CD4-positive, alpha-beta T cell (primary cell): ENCODE results near the gene FDXR. TPM values are rescaled to one million over a fixed set of nuclear protein-coding genes. Genes with fewer than 3 reads are reported as not detected.
A peak's percentile ranks its signal among the peaks of the same experiment; 100 is the strongest.

Experiments
- ATAC-seq: fragments of 200-7000 bp; cut with Tn5 transposase; one replicate; pipeline ENCODE4 v1.10.0; 2022; ENCODE audit warnings: mild to moderate bottlenecking; ENCODE audit not compliant: poor library complexity
- CTCF ChIA-PET: fragments of 350-600 bp; sonication (Branson Sonifier 250); formaldehyde crosslinking; loops from one replicate; lab custom pipeline; 2021; ENCODE audit warnings: antibody characterized with exemption, inconsistent platforms; lab: Charles Lee
- POLR2A ChIA-PET: fragments of 350-600 bp; sonication (Branson Sonifier 250); formaldehyde crosslinking; loops from one replicate; lab custom pipeline; 2021; ENCODE audit warnings: antibody characterized with exemption, inconsistent platforms; lab: Charles Lee
- DNase-seq, 14 experiments: peaks; one replicate each; pipeline ENCODE4 v3.0.0-alpha.2; 2013 to 2020; ENCODE audit warnings: mixed read lengths in 2 of 14
- H3K27ac ChIP-seq, 2 donors: one replicate each; pipeline versions ENCODE4 v1.5.1 to v1.7.0; 2013; ENCODE audit warnings: low read length in 2 of 2, low read depth in 1 of 2, mild to moderate bottlenecking in 1 of 2
- H3K27me3 ChIP-seq, 2 experiments: 1 replicate in 1 of 2; 2 replicates in 1 of 2; pipeline versions ENCODE4 v1.6.1 to v1.7.0; 2013; ENCODE audit warnings: low read length in 2 of 2, control low read depth in 1 of 2, mild to moderate bottlenecking in 1 of 2, moderate library complexity in 1 of 2; ENCODE audit not compliant: insufficient read depth in 2 of 2, control insufficient read depth in 1 of 2
- H3K36me3 ChIP-seq: one replicate; pipeline ENCODE4 v1.6.1; 2013; ENCODE audit warnings: low read length, control low read depth; ENCODE audit not compliant: insufficient read depth
- H3K4me1 ChIP-seq: one replicate; pipeline ENCODE4 v1.6.1; 2013; ENCODE audit warnings: low read length, control low read depth; ENCODE audit not compliant: insufficient read depth
- H3K4me3 ChIP-seq: one replicate; pipeline ENCODE4 v1.5.1; 2013; ENCODE audit warnings: mild to moderate bottlenecking, low read length, moderate library complexity
- H3K9me3 ChIP-seq, 2 experiments: 1 replicate in 1 of 2; 2 replicates in 1 of 2; pipeline versions ENCODE4 v1.6.1 to v1.7.0; 2013; ENCODE audit warnings: low read length in 2 of 2, mild to moderate bottlenecking in 2 of 2, control low read depth in 1 of 2, moderate library complexity in 1 of 2; ENCODE audit not compliant: control insufficient read depth in 1 of 2, insufficient read depth in 1 of 2
- H3K27ac Mint-ChIP-seq: one replicate; pipeline ENCODE4 v1.8.0; 2020; ENCODE audit warnings: mixed read lengths
- H3K27me3 Mint-ChIP-seq: one replicate; pipeline ENCODE4 v1.8.0; 2021; ENCODE audit warnings: mixed read lengths
- H3K36me3 Mint-ChIP-seq: one replicate; pipeline ENCODE4 v1.8.0; 2021; ENCODE audit warnings: low read depth, mixed read lengths
- H3K4me1 Mint-ChIP-seq: one replicate; pipeline ENCODE4 v1.8.0; 2021; ENCODE audit warnings: low read depth, mixed read lengths
- H3K4me3 Mint-ChIP-seq: one replicate; pipeline ENCODE4 v1.8.0; 2020; ENCODE audit warnings: mild to moderate bottlenecking, mixed read lengths
- H3K9me3 Mint-ChIP-seq: one replicate; pipeline ENCODE4 v1.8.0; 2020; ENCODE audit warnings: mixed read lengths
- intact Hi-C, 2 experiments: fragments of 100-400 bp; cut with DNase I in 1 of 2; cut with micrococcal nuclease in 1 of 2; formaldehyde crosslinking; loops; one replicate each; pipeline versions ENCODE4 v1.15.1 to v1.9.0; 2023 to 2025; cut with DNase I, micrococcal nuclease
- total RNA-seq, 174 experiments: library from RNA in 2 of 174; stranded (reverse) in 2 of 174; gene quantifications; one replicate each; pipeline ENCODE4 v1.2.3 and lab custom pipeline; 2021 to 2026
- TF ChIP-seq, protein P1 (sequence below): fragments of 200-600 bp; IDR thresholded peaks from one replicate; pipeline ENCODE4 v1.8.0; 2022; ENCODE audit warnings: antibody characterized with exemption, mild to moderate bottlenecking

Gene FDXR
- total RNA-seq, 2 experiments from 2014 or later, result 2.1 to 2.7 TPM

DNA sequence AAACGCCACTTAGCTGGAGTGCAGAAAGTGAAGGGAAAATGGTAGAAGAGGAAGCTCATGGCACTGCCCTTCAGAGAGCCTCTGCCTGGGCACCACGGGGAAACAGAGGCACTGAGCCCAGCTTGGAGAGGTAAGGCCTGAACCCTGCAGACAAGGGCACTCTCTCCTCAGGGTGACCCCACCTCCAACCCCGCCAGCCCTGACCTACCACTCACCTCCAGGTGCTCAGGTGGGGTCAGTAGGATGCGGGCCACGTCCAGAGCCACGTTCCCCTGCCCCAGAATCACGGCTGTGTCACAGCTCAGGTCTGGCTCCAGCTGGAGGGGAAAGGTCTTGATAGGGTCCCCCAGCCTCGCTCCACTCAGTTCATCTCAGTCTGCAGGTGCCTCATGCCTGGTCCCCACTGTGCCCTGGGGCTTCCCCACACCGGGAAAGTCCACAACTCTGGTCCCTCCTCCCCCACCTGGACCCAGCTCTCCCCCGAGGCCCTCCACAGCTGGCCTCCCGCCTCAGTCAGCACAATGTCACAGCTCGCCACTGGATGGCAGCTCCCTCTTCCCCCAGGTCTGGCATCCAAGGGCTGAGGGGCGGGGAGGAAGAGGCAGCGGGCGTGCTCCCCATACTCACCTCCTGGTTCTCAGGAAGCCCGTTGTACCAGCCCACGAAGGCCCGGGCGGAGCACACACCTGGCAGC, 7.1 kb downstream of the FDXR start:
- ChIA-PET POLR2A (interaction anchor here (1.1 kb wide), 1 partner anchor 208 kb away, joined by 5 read pairs; no protein-coding TSS in a partner anchor), CTCF (interaction anchor here (1.0 to 1.6 kb wide), 3 partner anchors 23 to 208 kb away, joined by 3 to 5 read pairs (median 4); no protein-coding TSS in a partner anchor)
- DNase-seq (no peak), ATAC-seq (no peak)
- H3K27me3 ChIP-seq, result peaks cover 11 to 19% of the 10 kb centered on the region in 2 experiments
- TF ChIP-seq, protein P1, sequence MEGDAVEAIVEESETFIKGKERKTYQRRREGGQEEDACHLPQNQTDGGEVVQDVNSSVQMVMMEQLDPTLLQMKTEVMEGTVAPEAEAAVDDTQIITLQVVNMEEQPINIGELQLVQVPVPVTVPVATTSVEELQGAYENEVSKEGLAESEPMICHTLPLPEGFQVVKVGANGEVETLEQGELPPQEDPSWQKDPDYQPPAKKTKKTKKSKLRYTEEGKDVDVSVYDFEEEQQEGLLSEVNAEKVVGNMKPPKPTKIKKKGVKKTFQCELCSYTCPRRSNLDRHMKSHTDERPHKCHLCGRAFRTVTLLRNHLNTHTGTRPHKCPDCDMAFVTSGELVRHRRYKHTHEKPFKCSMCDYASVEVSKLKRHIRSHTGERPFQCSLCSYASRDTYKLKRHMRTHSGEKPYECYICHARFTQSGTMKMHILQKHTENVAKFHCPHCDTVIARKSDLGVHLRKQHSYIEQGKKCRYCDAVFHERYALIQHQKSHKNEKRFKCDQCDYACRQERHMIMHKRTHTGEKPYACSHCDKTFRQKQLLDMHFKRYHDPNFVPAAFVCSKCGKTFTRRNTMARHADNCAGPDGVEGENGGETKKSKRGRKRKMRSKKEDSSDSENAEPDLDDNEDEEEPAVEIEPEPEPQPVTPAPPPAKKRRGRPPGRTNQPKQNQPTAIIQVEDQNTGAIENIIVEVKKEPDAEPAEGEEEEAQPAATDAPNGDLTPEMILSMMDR, result no peak
- H3K9me3 ChIP-seq, result peaks cover 0 to 6% of the 10 kb centered on the region in 2 experiments
- H3K4me3 ChIP-seq, result no peak overlapping the region
- H3K4me1 Mint-ChIP-seq, result peaks cover 16% of the 10 kb centered on the region
- no peaks in the 10 kb centered on the region for H3K9me3 Mint-ChIP-seq
- H3K27me3 Mint-ChIP-seq, result peaks cover 17% of the 10 kb centered on the region
- intact Hi-C loops, result loop anchor here (1.0 kb wide), 3 partner anchors 74 to 208 kb away; no protein-coding TSS in a partner anchor
- H3K4me1 ChIP-seq, result peaks cover 21% of the 10 kb centered on the region
- H3K36me3 ChIP-seq, result peaks cover 3% of the 10 kb centered on the region
- H3K27ac ChIP-seq, result no peak overlapping the region
- no peak overlapping the region for H3K27ac Mint-ChIP-seq
- no peaks in the 10 kb centered on the region for H3K36me3 Mint-ChIP-seq
- H3K4me3 Mint-ChIP-seq, result no peak overlapping the region

DNA sequence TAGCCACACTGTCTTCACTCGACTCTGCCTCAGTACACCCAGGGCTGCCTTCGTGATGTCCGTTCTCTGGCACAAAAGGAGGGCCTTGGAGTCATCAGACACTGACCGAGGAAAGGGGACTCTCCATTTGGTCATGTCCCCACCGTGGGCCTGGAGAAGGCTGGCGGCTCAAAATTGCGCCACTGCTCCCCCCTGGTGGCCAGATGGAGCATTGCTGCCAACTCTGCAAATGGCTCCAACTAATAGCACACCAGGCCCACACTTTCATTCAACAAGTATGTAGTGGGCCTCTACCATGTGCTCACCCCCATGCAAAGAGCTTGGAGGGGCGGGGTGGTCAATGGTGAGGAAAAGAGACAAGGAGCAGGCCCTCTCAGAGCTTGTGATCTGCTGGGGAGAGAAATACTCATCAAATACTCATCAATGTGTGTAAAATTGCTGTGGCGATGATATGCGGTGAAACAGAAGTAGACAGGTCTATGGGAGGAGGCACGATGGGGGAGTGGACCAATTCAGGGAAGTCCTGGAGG, 7.9 kb downstream of the FDXR start:
- peaks cover 24% of the 10 kb centered on the region for H3K27me3 Mint-ChIP-seq
- H3K36me3 ChIP-seq, result peaks cover 3% of the 10 kb centered on the region
- TF ChIP-seq, protein P1, result peak; percentile 89
- H3K4me1 Mint-ChIP-seq, result peaks cover 19% of the 10 kb centered on the region
- H3K36me3 Mint-ChIP-seq, result no peaks in the 10 kb centered on the region
- H3K4me3 ChIP-seq, result no peak overlapping the region
- DNase-seq (peak; percentile 44 to 85 (median 68)), ATAC-seq (peak; percentile 73)
- no peak overlapping the region for H3K27ac ChIP-seq
- POLR2A ChIA-PET, result interaction anchor here (1.1 kb wide), 1 partner anchor 208 kb away, joined by 5 read pairs; no protein-coding TSS in a partner anchor
- peaks cover 19 to 26% of the 10 kb centered on the region in 2 experiments for H3K27me3 ChIP-seq
- H3K4me3 Mint-ChIP-seq, result no peak overlapping the region
- H3K9me3 ChIP-seq, result peaks cover 0 to 12% of the 10 kb centered on the region in 2 experiments
- H3K27ac Mint-ChIP-seq, result no peak overlapping the region
- intact Hi-C loops, result loop anchor here (1.0 to 5.0 kb wide), 4 partner anchors 74 to 208 kb away; partner anchors contain the start of gene NHERF1 (in 1 of the 2)
- H3K9me3 Mint-ChIP-seq, result no peaks in the 10 kb centered on the region
- CTCF ChIA-PET, result interaction anchor here (1.0 to 1.6 kb wide), 3 partner anchors 22 to 208 kb away, joined by 3 to 5 read pairs (median 4); no protein-coding TSS in a partner anchor
- H3K4me1 ChIP-seq, result peaks cover 28% of the 10 kb centered on the region

DNA sequence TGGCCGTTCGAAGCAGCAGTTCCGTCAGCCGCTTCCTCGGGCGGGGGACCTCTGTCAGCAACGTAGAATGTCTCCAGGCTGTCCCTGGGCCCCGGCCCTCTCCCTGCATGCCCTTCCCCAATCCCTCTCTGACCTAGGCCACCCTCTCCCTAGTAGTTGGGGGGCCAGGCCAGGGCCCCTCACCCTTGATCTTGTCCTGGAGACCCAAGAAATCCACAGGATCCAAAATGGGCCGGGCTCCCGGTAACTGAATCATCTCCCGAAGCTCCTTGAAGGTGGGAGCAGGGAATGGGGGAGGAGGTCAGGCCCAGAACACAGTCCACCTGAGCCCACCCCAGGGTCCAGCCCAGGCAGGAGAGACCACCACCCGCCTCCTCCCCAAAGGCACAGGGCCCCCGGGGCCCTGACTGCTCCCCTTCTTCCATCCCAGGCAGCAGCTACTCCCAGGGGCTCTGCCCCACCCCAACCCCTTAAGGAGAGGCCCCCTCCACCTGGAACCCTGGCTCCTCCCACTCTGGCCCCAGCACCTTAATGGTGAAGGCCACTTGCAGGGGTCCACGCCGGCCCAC, 8.4 kb downstream of the FDXR start:
- Mint-ChIP-seq H3K27ac (no peak overlapping the region), H3K4me1 (peaks cover 19% of the 10 kb centered on the region), H3K4me3 (no peak overlapping the region), H3K27me3 (peaks cover 28% of the 10 kb centered on the region), H3K9me3 (no peaks in the 10 kb centered on the region), H3K36me3 (no peaks in the 10 kb centered on the region)
- Histone ChIP-seq H3K9me3 (peaks cover 0 to 12% of the 10 kb centered on the region in 2 experiments), H3K27me3 (peaks cover 21 to 29% of the 10 kb centered on the region in 2 experiments), H3K27ac (no peak overlapping the region), H3K4me3 (no peak overlapping the region), H3K36me3 (no peaks in the 10 kb centered on the region), H3K4me1 (peaks cover 33% of the 10 kb centered on the region)
- POLR2A ChIA-PET, result no interaction called here
- CTCF ChIA-PET, result interaction anchor here (1.4 to 3.0 kb wide), 2 partner anchors 73 kb away, joined by 5 to 16 read pairs; no protein-coding TSS in a partner anchor
- TF ChIP-seq, protein P1, result no peak
- DNase-seq (no peak), ATAC-seq (no peak)
- intact Hi-C loops, result loop anchor here in 1 of 2 experiments (5.0 kb wide), 1 partner anchor 117 kb away; the partner anchor contains the start of gene NHERF1
